HL-60 (cell line): Measurements from ENCODE around the gene SMARCA4.

Source experiments
- DNase-seq, 2 experiments: peaks; one replicate each; pipeline ENCODE4 v3.0.0-alpha.2; 2010 to 2020; ENCODE audit warnings: low read depth in 1 of 2, low spot score in 1 of 2
- H3K27ac ChIP-seq: fragments of 250-450 bp; sonication (Bioruptor Pico); replicated peaks from 2 replicates; pipeline ENCODE4 v1.5.1; 2020; ENCODE audit warnings: mild to moderate bottlenecking, moderate library complexity
- H3K27me3 ChIP-seq: fragments of 250-450 bp; sonication (Bioruptor Pico); 2 replicates; pipeline ENCODE4 v1.5.1; 2021; ENCODE audit warnings: mild to moderate bottlenecking, moderate library complexity; ENCODE audit not compliant: insufficient read depth, poor library complexity, severe bottlenecking
- H3K4me3 ChIP-seq: replicated peaks from 2 replicates; pipeline ENCODE4 v1.5.1; 2011; ENCODE audit warnings: mild to moderate bottlenecking, control low read depth, low read length; ENCODE audit not compliant: insufficient read depth
- CTCF ChIP-seq: IDR thresholded peaks from one replicate; pipeline ENCODE4 v1.5.1; 2011; ENCODE audit warnings: low read length, control low read depth, inconsistent platforms; ENCODE audit not compliant: insufficient read depth
- GABPA ChIP-seq: IDR thresholded peaks from 2 replicates; pipeline ENCODE4 v1.6.1; 2012; ENCODE audit warnings: low read depth
- POLR2AphosphoS5 ChIP-seq: IDR thresholded peaks from 2 replicates; pipeline ENCODE4 v1.6.1; 2012; ENCODE audit warnings: low read depth
- REST ChIP-seq: IDR thresholded peaks from 2 replicates; pipeline ENCODE4 v1.6.1; 2012; ENCODE audit warnings: low read depth; ENCODE audit not compliant: insufficient replicate concordance
- SPI1 ChIP-seq: IDR thresholded peaks from 2 replicates; pipeline ENCODE4 v1.6.1; 2012; ENCODE audit warnings: low read depth, mild to moderate bottlenecking, borderline replicate concordance

SMARCA4 gene

GRCh38 chr19:11023710-11024109 is 62.9 kb downstream of the SMARCA4 start:
- Histone ChIP-seq H3K4me3 (no peak overlapping the region), H3K27me3 (no peaks in the 10 kb centered on the region), H3K27ac (no peak overlapping the region)
- DNase-seq, result no peak
- TF ChIP-seq SPI1 (no peak), GABPA (no peak), REST (no peak), POLR2AphosphoS5 (no peak), CTCF (no peak)

GRCh38 chr19:11024259-11024658 is 63.4 kb downstream of the SMARCA4 start:
- Histone ChIP-seq H3K4me3 (no peak overlapping the region), H3K27ac (no peak overlapping the region), H3K27me3 (no peaks in the 10 kb centered on the region)
- TF ChIP-seq GABPA, result no peak
- TF ChIP-seq POLR2AphosphoS5, result peak; percentile 26; the same call in 1 of the 2 replicates
- TF ChIP-seq CTCF, result no peak
- DNase-seq, result no peak

GRCh38 chr19:11025006-11025405 is 64.2 kb downstream of the SMARCA4 start:
- TF ChIP-seq POLR2AphosphoS5 (no peak), CTCF (no peak), SPI1 (no peak), REST (no peak), GABPA (no peak)
- DNase-seq, result no peak
- H3K4me3 ChIP-seq, result no peak overlapping the region
- H3K27ac ChIP-seq, result no peak overlapping the region
- no peaks in the 10 kb centered on the region for H3K27me3 ChIP-seq

- Histone ChIP-seq H3K4me3 (no peak overlapping the region), H3K27ac (no peak overlapping the region), H3K27me3 (no peaks in the 10 kb centered on the region)
- TF ChIP-seq REST (no peak), GABPA (no peak), CTCF (no peak), SPI1 (no peak), POLR2AphosphoS5 (no peak)
- DNase-seq, result no peak
Observed at GRCh38 chr19:11025445-11025844, 64.6 kb downstream of the SMARCA4 start.
